A673 (cell line): ENCODE data around the gene LRP2.
"Not testable (repeated sequence)": the region's sequence is repeated elsewhere in the genome, so short reads cannot be mapped to it uniquely, and the experiment has no call there.

Experiments used
- EZH2 ChIP-seq: fragments of 200-600 bp; sonication (generic); IDR thresholded peaks from 2 replicates; pipeline ENCODE4 v1.6.1; 2017; ENCODE audit warnings: borderline replicate concordance, low read depth, mild to moderate bottlenecking, mixed read lengths, antibody characterized with exemption, low read length; ENCODE audit not compliant: poor library complexity, severe bottlenecking
- TF ChIP-seq, protein P1 (sequence below): fragments of 300-800, 200-600 bp; sonication (generic); conservative IDR thresholded peaks from 2 replicates; pipeline ENCODE4 v1.5.1; 2017; ENCODE audit warnings: low read depth, mild to moderate bottlenecking, antibody characterized with exemption, low read length, moderate library complexity, mixed read lengths

DNA sequence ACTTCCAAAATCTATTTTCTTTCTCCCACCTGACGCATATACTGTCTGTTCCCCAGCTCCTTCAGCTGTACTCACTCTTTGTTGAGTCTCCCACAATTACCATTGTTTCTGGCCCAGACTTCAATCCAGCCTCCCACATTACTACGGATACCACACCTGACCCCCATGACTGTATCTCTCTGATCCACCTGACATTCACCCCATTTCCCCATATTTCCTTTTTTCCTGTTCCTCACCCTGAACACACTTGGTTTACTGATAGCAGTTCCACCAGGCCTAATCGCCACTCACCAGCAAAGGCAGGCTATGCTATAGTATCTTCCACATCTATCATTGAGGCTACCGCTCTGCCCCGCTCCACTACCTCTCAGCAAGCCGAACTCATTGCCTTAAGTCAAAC lies 228.1 kb downstream of the LRP2 start:
- TF ChIP-seq, protein P1, sequence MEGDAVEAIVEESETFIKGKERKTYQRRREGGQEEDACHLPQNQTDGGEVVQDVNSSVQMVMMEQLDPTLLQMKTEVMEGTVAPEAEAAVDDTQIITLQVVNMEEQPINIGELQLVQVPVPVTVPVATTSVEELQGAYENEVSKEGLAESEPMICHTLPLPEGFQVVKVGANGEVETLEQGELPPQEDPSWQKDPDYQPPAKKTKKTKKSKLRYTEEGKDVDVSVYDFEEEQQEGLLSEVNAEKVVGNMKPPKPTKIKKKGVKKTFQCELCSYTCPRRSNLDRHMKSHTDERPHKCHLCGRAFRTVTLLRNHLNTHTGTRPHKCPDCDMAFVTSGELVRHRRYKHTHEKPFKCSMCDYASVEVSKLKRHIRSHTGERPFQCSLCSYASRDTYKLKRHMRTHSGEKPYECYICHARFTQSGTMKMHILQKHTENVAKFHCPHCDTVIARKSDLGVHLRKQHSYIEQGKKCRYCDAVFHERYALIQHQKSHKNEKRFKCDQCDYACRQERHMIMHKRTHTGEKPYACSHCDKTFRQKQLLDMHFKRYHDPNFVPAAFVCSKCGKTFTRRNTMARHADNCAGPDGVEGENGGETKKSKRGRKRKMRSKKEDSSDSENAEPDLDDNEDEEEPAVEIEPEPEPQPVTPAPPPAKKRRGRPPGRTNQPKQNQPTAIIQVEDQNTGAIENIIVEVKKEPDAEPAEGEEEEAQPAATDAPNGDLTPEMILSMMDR: not testable (repeated sequence)
- TF ChIP-seq EZH2: not testable (repeated sequence)
